Measurements from ENCODE around the gene OR2V1.
"Not testable (repeated sequence)": the region's sequence is repeated elsewhere in the genome, so short reads cannot be mapped to it uniquely, and the experiment has no call there.

The OR2V1 gene

DNA sequence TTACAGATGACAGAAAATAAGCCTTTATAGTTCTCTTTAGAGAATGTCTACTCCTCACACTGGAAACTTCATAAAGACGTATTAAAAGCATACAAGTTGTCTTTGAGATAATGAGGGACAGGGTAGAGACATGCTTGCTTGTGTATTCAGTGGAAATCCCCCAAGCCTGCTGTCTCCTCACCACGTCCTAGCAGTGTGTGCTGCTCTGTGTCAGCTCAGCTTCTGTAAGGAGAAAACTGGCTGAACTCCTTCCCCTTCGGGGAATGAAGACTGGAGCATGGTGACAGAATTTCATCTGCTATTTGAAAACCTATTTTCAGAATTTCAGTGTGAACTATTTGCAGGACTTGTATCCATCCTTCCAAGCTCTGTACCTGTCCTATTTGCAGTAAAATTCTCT is 25.8 kb upstream of the OR2V1 start:
- Histone ChIP-seq H3K27ac (ENCODE audit: low read depth, low read length) (no peak overlapping the region), H3K4me1 (ENCODE audit: insufficient read depth, low read length) (peaks cover 5% of the 10 kb centered on the region), H3K9ac (ENCODE audit: low read length) (no peak overlapping the region), H3K9me3 (ENCODE audit: low read length) (no peaks in the 10 kb centered on the region), H3K27me3 (ENCODE audit: control insufficient read depth in 1 of 2, insufficient read depth in 2 of 2, low read length in 2 of 2) (no peaks in the 10 kb centered on the region), H3K4me3 (ENCODE audit: low read depth in 1 of 2, low read length in 2 of 2) (no peak overlapping the region), H3K36me3 (ENCODE audit: insufficient read depth, low read length) (no peaks in the 10 kb centered on the region)

DNA sequence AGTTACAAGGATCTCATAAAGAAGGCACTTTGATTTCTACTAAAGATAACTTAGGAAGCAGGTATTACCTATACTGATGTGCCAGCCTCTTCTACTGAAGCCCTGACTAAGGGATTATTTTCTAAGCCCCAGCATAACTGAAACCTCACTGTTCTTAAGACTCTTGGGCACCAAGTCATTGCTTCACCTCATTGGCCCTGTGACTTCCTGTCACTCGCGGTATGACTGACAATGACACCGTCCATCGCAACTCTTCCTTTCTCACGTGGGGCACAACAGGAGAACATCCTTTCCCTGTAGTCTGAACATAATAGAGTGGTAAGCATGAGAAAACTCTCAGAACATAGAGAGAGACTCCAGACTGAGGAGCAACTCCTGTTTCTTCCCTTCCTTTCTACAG is 22.8 kb upstream of the OR2V1 start:
- no peaks in the 10 kb centered on the region for H3K9me3 ChIP-seq (ENCODE audit: low read length)
- H3K9ac ChIP-seq (ENCODE audit: low read length): no peak overlapping the region
- H3K36me3 ChIP-seq (ENCODE audit: insufficient read depth, low read length): no peaks in the 10 kb centered on the region
- H3K27ac ChIP-seq (ENCODE audit: low read depth, low read length): no peak overlapping the region
- no peak overlapping the region for H3K4me3 ChIP-seq (ENCODE audit: low read depth in 1 of 2, low read length in 2 of 2)
- peaks cover 0 to 5% of the 10 kb centered on the region in 2 donors for H3K27me3 ChIP-seq (ENCODE audit: control insufficient read depth in 1 of 2, insufficient read depth in 2 of 2, low read length in 2 of 2)
- H3K4me1 ChIP-seq (ENCODE audit: insufficient read depth, low read length): no peaks in the 10 kb centered on the region

DNA sequence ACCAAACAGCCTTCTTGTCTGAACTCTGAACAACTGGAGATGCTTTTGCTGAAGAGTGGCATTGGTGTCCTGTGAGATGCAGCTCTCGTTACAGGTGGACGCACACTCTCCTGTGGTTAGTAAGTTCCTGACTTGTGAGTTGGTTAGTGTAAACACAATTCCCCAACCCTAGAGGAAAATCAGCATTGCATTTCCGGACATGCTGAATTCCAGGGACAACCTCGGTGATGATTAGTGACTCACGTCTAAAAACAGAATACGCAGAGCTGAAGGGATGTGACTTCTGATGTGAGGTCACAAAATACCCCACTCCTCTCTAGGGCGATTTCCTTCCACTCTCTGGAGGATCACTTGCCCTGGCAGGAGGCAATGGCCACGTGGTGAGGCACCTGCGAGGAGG is 21.4 kb upstream of the OR2V1 start:
- H3K4me1 ChIP-seq (ENCODE audit: insufficient read depth, low read length): no peaks in the 10 kb centered on the region
- H3K9ac ChIP-seq (ENCODE audit: low read length): no peak overlapping the region
- peaks cover 0 to 7% of the 10 kb centered on the region in 2 donors for H3K27me3 ChIP-seq (ENCODE audit: control insufficient read depth in 1 of 2, insufficient read depth in 2 of 2, low read length in 2 of 2)

DNA sequence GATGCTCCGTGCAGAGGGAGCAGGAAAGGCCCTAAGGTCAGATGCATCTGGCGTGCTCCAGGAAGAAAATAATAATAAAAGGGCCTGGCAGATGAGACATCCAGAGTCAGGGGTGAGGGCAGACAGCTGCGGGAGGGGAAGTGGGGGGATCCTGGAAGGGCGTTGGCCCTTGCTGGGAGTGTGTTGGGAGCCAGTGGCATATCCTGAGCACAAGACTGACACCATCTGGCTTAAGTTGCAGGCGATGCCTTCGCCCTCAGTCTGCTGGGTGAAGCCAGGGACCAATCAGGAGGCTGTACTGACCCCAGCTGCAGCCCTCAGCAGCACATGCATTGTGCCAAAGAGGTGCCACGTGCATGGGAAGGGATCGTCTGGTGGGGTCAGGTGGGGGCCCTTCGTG is 20.2 kb upstream of the OR2V1 start:
- H3K4me3 ChIP-seq (ENCODE audit: low read depth in 1 of 2, low read length in 2 of 2): no peak overlapping the region
- H3K9ac ChIP-seq (ENCODE audit: low read length): no peak overlapping the region
- H3K27ac ChIP-seq (ENCODE audit: low read depth, low read length): no peak overlapping the region
- H3K36me3 ChIP-seq (ENCODE audit: insufficient read depth, low read length): no peaks in the 10 kb centered on the region
- no peaks in the 10 kb centered on the region for H3K9me3 ChIP-seq (ENCODE audit: low read length)
- no peaks in the 10 kb centered on the region for H3K4me1 ChIP-seq (ENCODE audit: insufficient read depth, low read length)
- H3K27me3 ChIP-seq (ENCODE audit: control insufficient read depth in 1 of 2, insufficient read depth in 2 of 2, low read length in 2 of 2): peaks cover 0 to 7% of the 10 kb centered on the region in 2 donors

More for the DNA sequence above, 21.4 kb upstream of the OR2V1 start:
- Histone ChIP-seq H3K27ac (ENCODE audit: low read depth, low read length) (no peak overlapping the region), H3K4me3 (ENCODE audit: low read depth in 1 of 2, low read length in 2 of 2) (no peak overlapping the region), H3K36me3 (ENCODE audit: insufficient read depth, low read length) (no peaks in the 10 kb centered on the region), H3K9me3 (ENCODE audit: low read length) (no peaks in the 10 kb centered on the region)

DNA sequence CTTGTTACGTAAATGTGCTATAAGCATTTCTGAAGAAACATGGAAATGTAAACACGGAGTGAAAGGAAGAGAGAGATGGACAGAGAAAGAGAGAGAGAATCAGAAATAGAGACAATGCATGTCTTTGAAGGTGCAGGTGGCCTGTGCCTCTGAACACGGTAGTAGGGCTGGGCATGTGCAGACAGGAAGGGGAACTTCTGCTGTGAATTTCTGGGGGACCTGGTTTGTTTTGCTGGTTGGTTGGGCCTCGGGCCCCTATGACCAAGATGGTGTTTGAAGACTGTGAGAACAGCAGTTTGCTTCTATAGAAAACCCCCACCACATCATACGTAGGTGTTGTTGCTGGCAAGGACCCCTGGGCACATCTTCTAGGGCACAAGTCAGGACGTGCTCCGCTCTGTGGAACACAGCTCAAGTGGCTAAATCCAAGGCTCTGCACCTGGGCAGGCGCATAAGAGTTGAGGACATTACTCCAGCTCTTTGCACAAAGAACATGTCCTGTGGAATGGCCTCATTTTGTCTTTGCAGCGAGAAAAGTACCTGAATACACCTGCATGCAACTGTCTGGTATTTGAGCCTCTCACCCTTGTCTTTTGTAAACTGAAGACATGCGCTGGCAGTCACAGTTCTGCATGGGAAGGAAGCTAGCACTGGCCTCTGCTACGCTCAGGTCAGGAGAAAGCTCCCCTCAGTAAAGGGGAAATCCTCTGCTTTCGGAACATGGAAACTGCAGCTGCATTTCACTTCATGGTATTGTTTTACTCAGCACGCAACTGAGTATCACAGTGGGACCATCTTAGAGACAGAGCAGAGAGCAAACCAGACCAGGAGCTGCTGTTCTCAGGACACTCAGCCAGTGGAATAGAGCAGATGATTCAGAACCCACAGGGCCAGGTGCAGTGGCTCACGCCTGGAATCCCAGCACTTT is 19.1 kb upstream of the OR2V1 start:
- Histone ChIP-seq H3K27ac (ENCODE audit: low read depth, low read length) (no peak overlapping the region), H3K9ac (ENCODE audit: low read length) (no peak overlapping the region), H3K9me3 (ENCODE audit: low read length) (no peaks in the 10 kb centered on the region), H3K36me3 (ENCODE audit: insufficient read depth, low read length) (no peaks in the 10 kb centered on the region), H3K4me3 (ENCODE audit: low read depth in 1 of 2, low read length in 2 of 2) (no peak overlapping the region), H3K27me3 (ENCODE audit: control insufficient read depth in 1 of 2, insufficient read depth in 2 of 2, low read length in 2 of 2) (peaks cover 0 to 7% of the 10 kb centered on the region in 2 donors), H3K4me1 (ENCODE audit: insufficient read depth, low read length) (no peaks in the 10 kb centered on the region)

DNA sequence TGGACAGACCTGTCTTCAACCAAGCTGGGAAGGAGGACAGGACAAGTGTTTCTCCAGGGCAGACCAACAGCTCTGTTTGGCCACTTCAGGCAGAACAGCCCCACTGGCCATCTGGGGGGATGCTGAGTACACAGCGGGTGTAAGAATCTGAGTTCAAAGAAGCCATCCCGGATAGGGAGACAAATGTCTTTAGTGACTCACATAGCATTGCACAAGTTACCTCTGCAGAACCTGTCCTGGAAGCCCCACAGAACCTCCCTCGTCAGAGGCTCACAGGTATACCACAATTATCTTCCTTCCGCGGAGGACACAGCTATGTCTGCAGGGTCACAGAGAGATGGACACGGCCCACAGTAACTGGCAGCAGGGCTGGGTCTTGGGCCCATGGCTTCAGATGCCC is 18.4 kb upstream of the OR2V1 start:
- Histone ChIP-seq H3K9ac (ENCODE audit: low read length) (no peak overlapping the region), H3K27ac (ENCODE audit: low read depth, low read length) (no peak overlapping the region), H3K4me3 (ENCODE audit: low read depth in 1 of 2, low read length in 2 of 2) (no peak overlapping the region), H3K9me3 (ENCODE audit: low read length) (no peaks in the 10 kb centered on the region), H3K36me3 (ENCODE audit: insufficient read depth, low read length) (no peaks in the 10 kb centered on the region), H3K27me3 (ENCODE audit: control insufficient read depth in 1 of 2, insufficient read depth in 2 of 2, low read length in 2 of 2) (peaks cover 0 to 7% of the 10 kb centered on the region in 2 donors), H3K4me1 (ENCODE audit: insufficient read depth, low read length) (no peaks in the 10 kb centered on the region)

DNA sequence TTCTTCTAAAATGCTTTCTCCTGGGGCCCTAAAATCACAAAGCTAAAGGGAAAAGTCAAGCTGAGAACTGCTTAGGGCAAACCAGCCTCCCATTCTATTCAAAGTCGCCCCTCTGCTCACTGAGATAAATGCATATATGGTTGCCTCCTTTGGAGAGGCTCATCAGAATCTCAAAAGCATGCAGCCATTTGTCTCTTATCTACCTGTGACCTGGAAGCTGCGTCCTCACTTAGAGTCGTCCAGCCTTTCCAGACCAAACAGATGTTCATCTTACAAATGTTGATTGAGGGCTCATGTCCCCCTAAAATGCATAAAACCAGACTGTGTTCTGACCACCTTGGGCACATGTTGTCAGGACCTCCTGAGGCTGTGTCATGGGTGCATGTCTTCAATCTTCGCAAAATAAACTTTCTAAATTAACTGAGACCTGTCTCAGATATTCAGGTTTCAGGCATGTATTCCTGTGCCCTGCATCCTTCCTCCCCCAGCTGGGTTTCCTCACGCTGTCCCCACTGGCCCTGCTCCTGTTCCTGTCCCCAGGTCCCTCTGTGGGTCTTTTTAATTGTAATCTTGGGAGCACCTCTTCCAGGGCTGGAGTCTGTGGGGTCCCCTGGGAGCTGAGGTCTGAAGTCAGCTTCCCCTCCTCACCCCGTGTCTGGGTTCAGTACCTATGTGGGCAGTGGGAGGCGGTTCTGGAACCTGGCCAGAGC is 16.1 kb upstream of the OR2V1 start, which contains the start of gene OR2V2:
Gene OR2V2, plus strand, starts transcription at position 660 of the 710 bp plus-strand sequence. CDS start 7,357 bp downstream, outside the sequence.
- not testable (repeated sequence) for H3K27me3 ChIP-seq (ENCODE audit: control insufficient read depth in 1 of 2, insufficient read depth in 2 of 2, low read length in 2 of 2)

DNA sequence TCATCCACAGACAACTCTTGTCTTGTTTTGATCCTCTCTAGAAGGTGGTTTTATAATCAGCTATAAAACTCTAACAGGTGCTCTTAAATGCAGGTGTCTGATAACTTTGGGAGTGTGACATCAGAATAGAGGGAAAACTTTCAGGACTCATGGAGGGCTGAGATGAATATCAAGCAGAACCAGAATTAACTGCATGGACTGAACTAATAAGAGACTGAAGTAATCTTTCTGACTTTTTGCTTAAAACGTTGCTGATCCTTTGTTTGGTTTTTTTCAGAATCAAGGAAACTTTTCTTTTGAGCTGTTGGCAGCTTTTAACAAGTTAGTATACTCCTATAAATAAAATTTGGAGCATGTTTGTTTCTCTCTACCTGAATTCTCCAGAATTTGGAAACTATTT is 14.2 kb upstream of the OR2V1 start:
- Histone ChIP-seq H3K9ac (ENCODE audit: low read length) (no peak overlapping the region), H3K36me3 (ENCODE audit: insufficient read depth, low read length) (no peaks in the 10 kb centered on the region), H3K27me3 (ENCODE audit: control insufficient read depth in 1 of 2, insufficient read depth in 2 of 2, low read length in 2 of 2) (peaks cover 0 to 12% of the 10 kb centered on the region in 2 donors), H3K4me1 (ENCODE audit: insufficient read depth, low read length) (no peaks in the 10 kb centered on the region), H3K9me3 (ENCODE audit: low read length) (no peaks in the 10 kb centered on the region), H3K4me3 (ENCODE audit: low read depth in 1 of 2, low read length in 2 of 2) (no peak overlapping the region), H3K27ac (ENCODE audit: low read depth, low read length) (no peak overlapping the region)

More for the DNA sequence above, 16.1 kb upstream of the OR2V1 start, which contains the start of gene OR2V2:
- not testable (repeated sequence) for H3K9ac ChIP-seq (ENCODE audit: low read length); H3K4me1 ChIP-seq (ENCODE audit: insufficient read depth, low read length); H3K36me3 ChIP-seq (ENCODE audit: insufficient read depth, low read length); H3K27ac ChIP-seq (ENCODE audit: low read depth, low read length); H3K4me3 ChIP-seq (ENCODE audit: low read depth in 1 of 2, low read length in 2 of 2); H3K9me3 ChIP-seq (ENCODE audit: low read length)

DNA sequence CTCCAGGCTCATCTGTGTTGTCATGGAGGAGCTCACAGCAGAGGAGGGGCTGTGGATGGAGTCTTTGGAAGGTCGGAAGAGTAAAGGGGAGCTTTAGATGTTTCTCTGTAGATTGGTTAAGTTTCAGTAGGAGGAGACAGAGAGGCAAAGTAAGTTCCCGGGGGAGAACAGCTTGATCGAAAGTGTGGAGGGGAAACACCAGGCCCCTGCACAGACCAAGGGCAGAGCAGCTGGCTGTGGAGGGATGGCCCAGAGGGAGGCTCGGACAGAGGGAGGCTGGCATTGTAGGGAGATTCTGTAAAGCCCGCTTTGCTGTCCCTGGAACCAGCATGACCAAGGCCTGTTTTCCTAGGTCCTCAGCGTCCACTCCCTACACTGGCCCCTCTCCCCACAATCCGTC is 11.1 kb upstream of the OR2V1 start:
- Histone ChIP-seq H3K9ac (ENCODE audit: low read length) (no peak overlapping the region), H3K4me1 (ENCODE audit: insufficient read depth, low read length) (no peaks in the 10 kb centered on the region), H3K27me3 (ENCODE audit: control insufficient read depth in 1 of 2, insufficient read depth in 2 of 2, low read length in 2 of 2) (peaks cover 0 to 5% of the 10 kb centered on the region in 2 donors), H3K4me3 (ENCODE audit: low read depth in 1 of 2, low read length in 2 of 2) (no peak overlapping the region), H3K27ac (ENCODE audit: low read depth, low read length) (no peak overlapping the region), H3K36me3 (ENCODE audit: insufficient read depth, low read length) (no peaks in the 10 kb centered on the region), H3K9me3 (ENCODE audit: low read length) (no peaks in the 10 kb centered on the region)

DNA sequence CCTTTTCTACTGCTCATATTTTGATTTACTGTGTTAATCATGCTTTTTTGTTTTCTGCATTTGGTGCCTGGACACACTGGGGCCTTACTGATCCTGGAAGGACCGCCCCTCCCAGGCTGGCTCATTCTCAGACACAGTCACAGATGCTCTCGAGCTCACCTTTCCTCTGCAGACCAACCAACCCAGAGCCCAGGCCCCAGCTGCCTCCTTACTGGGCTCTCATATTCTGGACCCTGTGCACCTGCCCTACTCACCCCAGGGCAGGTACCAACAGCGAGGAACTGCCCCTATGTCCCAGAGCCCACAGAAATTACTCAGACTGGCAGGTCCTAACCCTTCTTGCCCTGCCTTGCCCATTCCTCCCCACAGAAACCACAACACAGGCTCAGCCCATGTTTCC is 9.8 kb upstream of the OR2V1 start:
- Histone ChIP-seq H3K4me1 (ENCODE audit: insufficient read depth, low read length) (no peaks in the 10 kb centered on the region), H3K27ac (ENCODE audit: low read depth, low read length) (no peak overlapping the region), H3K36me3 (ENCODE audit: insufficient read depth, low read length) (no peaks in the 10 kb centered on the region), H3K27me3 (ENCODE audit: control insufficient read depth in 1 of 2, insufficient read depth in 2 of 2, low read length in 2 of 2) (peaks cover 0 to 5% of the 10 kb centered on the region in 2 donors), H3K9me3 (ENCODE audit: low read length) (no peaks in the 10 kb centered on the region), H3K9ac (ENCODE audit: low read length) (no peak overlapping the region), H3K4me3 (ENCODE audit: low read depth in 1 of 2, low read length in 2 of 2) (no peak overlapping the region)

DNA sequence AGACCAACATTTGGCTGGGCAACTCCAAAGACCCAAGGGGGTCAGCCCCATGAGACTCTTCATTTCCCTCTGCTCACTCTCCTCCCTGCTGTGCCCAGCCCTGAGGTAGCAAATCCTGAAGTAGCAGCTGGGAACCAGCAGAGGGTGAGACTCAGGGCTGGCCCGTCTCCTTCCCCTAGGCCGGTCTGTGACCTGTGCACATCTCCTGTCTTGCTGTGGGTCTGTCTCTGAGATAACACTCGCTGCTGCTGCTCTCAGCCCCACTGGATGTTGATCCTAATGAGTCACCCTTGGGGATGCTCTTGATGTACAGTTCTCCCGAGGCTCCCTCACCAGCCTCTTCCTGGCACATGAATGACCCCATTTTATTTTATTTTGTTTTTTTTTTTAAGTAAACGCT is 7.3 kb upstream of the OR2V1 start:
- no peak overlapping the region for H3K9ac ChIP-seq (ENCODE audit: low read length)
- no peak overlapping the region for H3K4me3 ChIP-seq (ENCODE audit: low read depth in 1 of 2, low read length in 2 of 2)
- H3K36me3 ChIP-seq (ENCODE audit: insufficient read depth, low read length): no peaks in the 10 kb centered on the region
- H3K27me3 ChIP-seq (ENCODE audit: control insufficient read depth in 1 of 2, insufficient read depth in 2 of 2, low read length in 2 of 2): peaks cover 0 to 5% of the 10 kb centered on the region in 2 donors
- H3K9me3 ChIP-seq (ENCODE audit: low read length): no peaks in the 10 kb centered on the region
- no peak overlapping the region for H3K27ac ChIP-seq (ENCODE audit: low read depth, low read length)
- H3K4me1 ChIP-seq (ENCODE audit: insufficient read depth, low read length): no peaks in the 10 kb centered on the region

All from muscle layer of colon (tissue), 2 donors.